ENCODE data around the gene TF.
"Not testable (repeated sequence)": the region's sequence is repeated elsewhere in the genome, so short reads cannot be mapped to it uniquely, and the experiment has no call there.

TF gene

GRCh38 chr3:133763797-133764683 lies 17.8 kb downstream of the TF start:
- in situ Hi-C loops (cut with MboI; ENCODE audit: low sequenced_read_pairs), result no loop called here
- no peaks in the 10 kb centered on the region for H3K9me3 ChIP-seq
- no peaks in the 10 kb centered on the region for H3K27me3 ChIP-seq (ENCODE audit: low read depth)
- H3K4me1 ChIP-seq, result no peaks in the 10 kb centered on the region
- no peaks in the 10 kb centered on the region for H3K36me3 ChIP-seq (replicated peaks)
- DNase-seq (ENCODE audit: low spot score in 2 of 2), result no peak
- no peak overlapping the region for H3K4me3 ChIP-seq

GRCh38 chr3:133765256-133765655 lies 19.1 kb downstream of the TF start:
- in situ Hi-C loops (cut with MboI; ENCODE audit: low sequenced_read_pairs), result no loop called here
- no peaks in the 10 kb centered on the region for H3K27me3 ChIP-seq (ENCODE audit: low read depth)
- no peak overlapping the region for H3K4me3 ChIP-seq
- H3K9me3 ChIP-seq, result no peaks in the 10 kb centered on the region
- H3K36me3 ChIP-seq (replicated peaks), result no peaks in the 10 kb centered on the region
- H3K4me1 ChIP-seq, result no peaks in the 10 kb centered on the region
- no peak for DNase-seq (ENCODE audit: low spot score in 2 of 2)

- in situ Hi-C loops (cut with MboI; ENCODE audit: low sequenced_read_pairs), result no loop called here
These were observed 21.4 kb downstream of the TF start for GRCh38 chr3:133767607-133768006.

GRCh38 chr3:133769536-133769935 lies 23.3 kb downstream of the TF start:
- Histone ChIP-seq H3K4me1 (no peaks in the 10 kb centered on the region), H3K4me3 (no peak overlapping the region), H3K36me3 (replicated peaks) (no peaks in the 10 kb centered on the region), H3K9me3 (no peaks in the 10 kb centered on the region), H3K27me3 (ENCODE audit: low read depth) (no peaks in the 10 kb centered on the region)
- in situ Hi-C loops (cut with MboI; ENCODE audit: low sequenced_read_pairs), result no loop called here
- DNase-seq (ENCODE audit: low spot score in 2 of 2), result no peak

More at GRCh38 chr3:133767607-133768006, 21.4 kb downstream of the TF start:
- H3K36me3 ChIP-seq (replicated peaks), result no peaks in the 10 kb centered on the region
- DNase-seq (ENCODE audit: low spot score in 2 of 2), result no peak
- H3K9me3 ChIP-seq, result no peaks in the 10 kb centered on the region
- no peak overlapping the region for H3K4me3 ChIP-seq
- H3K27me3 ChIP-seq (ENCODE audit: low read depth), result no peaks in the 10 kb centered on the region
- H3K4me1 ChIP-seq, result no peaks in the 10 kb centered on the region

GRCh38 chr3:133773732-133774131 lies 27.5 kb downstream of the TF start:
- H3K36me3 ChIP-seq (replicated peaks), result no peaks in the 10 kb centered on the region
- no peak for DNase-seq (ENCODE audit: low spot score in 2 of 2)
- in situ Hi-C loops (cut with MboI; ENCODE audit: low sequenced_read_pairs), result no loop called here
- no peaks in the 10 kb centered on the region for H3K27me3 ChIP-seq (ENCODE audit: low read depth)
- no peaks in the 10 kb centered on the region for H3K9me3 ChIP-seq
- no peaks in the 10 kb centered on the region for H3K4me1 ChIP-seq
- no peak overlapping the region for H3K4me3 ChIP-seq

- no peak overlapping the region for H3K4me3 ChIP-seq
- no peak for DNase-seq (ENCODE audit: low spot score in 2 of 2)
- no peaks in the 10 kb centered on the region for H3K4me1 ChIP-seq
- H3K36me3 ChIP-seq (replicated peaks), result no peaks in the 10 kb centered on the region
- no peaks in the 10 kb centered on the region for H3K9me3 ChIP-seq
- no peaks in the 10 kb centered on the region for H3K27me3 ChIP-seq (ENCODE audit: low read depth)
- in situ Hi-C loops (cut with MboI; ENCODE audit: low sequenced_read_pairs), result no loop called here
These were observed 29.1 kb downstream of the TF start for GRCh38 chr3:133775309-133775708.

- in situ Hi-C loops (cut with MboI; ENCODE audit: low sequenced_read_pairs), result no loop called here
- H3K4me1 ChIP-seq, result no peaks in the 10 kb centered on the region
- H3K27me3 ChIP-seq (ENCODE audit: low read depth), result no peaks in the 10 kb centered on the region
- DNase-seq (ENCODE audit: low spot score in 2 of 2), result no peak
- no peak overlapping the region for H3K4me3 ChIP-seq
- H3K9me3 ChIP-seq, result no peaks in the 10 kb centered on the region
- H3K36me3 ChIP-seq (replicated peaks), result no peaks in the 10 kb centered on the region
These were observed 29.6 kb downstream of the TF start for GRCh38 chr3:133775835-133776234.

- no peak overlapping the region for H3K4me3 ChIP-seq
- no peaks in the 10 kb centered on the region for H3K9me3 ChIP-seq
- no peaks in the 10 kb centered on the region for H3K27me3 ChIP-seq (ENCODE audit: low read depth)
- H3K36me3 ChIP-seq (replicated peaks), result no peaks in the 10 kb centered on the region
- no peaks in the 10 kb centered on the region for H3K4me1 ChIP-seq
- in situ Hi-C loops (cut with MboI; ENCODE audit: low sequenced_read_pairs), result no loop called here
- no peak for DNase-seq (ENCODE audit: low spot score in 2 of 2)
These were observed 30.7 kb downstream of the TF start for GRCh38 chr3:133776794-133777438.

- in situ Hi-C loops (cut with MboI; ENCODE audit: low sequenced_read_pairs), result no loop called here
- no peak overlapping the region for H3K4me3 ChIP-seq
- no peak for DNase-seq (ENCODE audit: low spot score in 2 of 2)
- no peaks in the 10 kb centered on the region for H3K9me3 ChIP-seq
- no peaks in the 10 kb centered on the region for H3K4me1 ChIP-seq
- H3K36me3 ChIP-seq (replicated peaks), result no peaks in the 10 kb centered on the region
- H3K27me3 ChIP-seq (ENCODE audit: low read depth), result no peaks in the 10 kb centered on the region
These were observed 31.8 kb downstream of the TF start for GRCh38 chr3:133777807-133778568.

- H3K36me3 ChIP-seq (replicated peaks), result no peaks in the 10 kb centered on the region
- DNase-seq (ENCODE audit: low spot score in 2 of 2), result no peak
- H3K4me3 ChIP-seq, result no peak overlapping the region
- no peaks in the 10 kb centered on the region for H3K4me1 ChIP-seq
- H3K9me3 ChIP-seq, result no peaks in the 10 kb centered on the region
- in situ Hi-C loops (cut with MboI; ENCODE audit: low sequenced_read_pairs), result no loop called here
- no peaks in the 10 kb centered on the region for H3K27me3 ChIP-seq (ENCODE audit: low read depth)
These were observed 33.5 kb downstream of the TF start for GRCh38 chr3:133779626-133780203.

- H3K27me3 ChIP-seq (ENCODE audit: low read depth); in situ Hi-C loops (cut with MboI; ENCODE audit: low sequenced_read_pairs): not testable (repeated sequence)
These were observed 34.6 kb downstream of the TF start for GRCh38 chr3:133780756-133781155.

GRCh38 chr3:133781570-133781969 lies 35.4 kb downstream of the TF start:
- H3K36me3 ChIP-seq (replicated peaks), result no peaks in the 10 kb centered on the region
- no peaks in the 10 kb centered on the region for H3K9me3 ChIP-seq
- DNase-seq (ENCODE audit: low spot score in 2 of 2), result no peak
- no peaks in the 10 kb centered on the region for H3K27me3 ChIP-seq (ENCODE audit: low read depth)
- no peaks in the 10 kb centered on the region for H3K4me1 ChIP-seq
- H3K4me3 ChIP-seq, result no peak overlapping the region
- in situ Hi-C loops (cut with MboI; ENCODE audit: low sequenced_read_pairs), result no loop called here

More at GRCh38 chr3:133780756-133781155, 34.6 kb downstream of the TF start:
- H3K4me3 ChIP-seq; H3K9me3 ChIP-seq; H3K36me3 ChIP-seq (replicated peaks); H3K4me1 ChIP-seq; DNase-seq (ENCODE audit: low spot score in 2 of 2): not testable (repeated sequence)

- no peaks in the 10 kb centered on the region for H3K4me1 ChIP-seq
- in situ Hi-C loops (cut with MboI; ENCODE audit: low sequenced_read_pairs), result no loop called here
- DNase-seq (ENCODE audit: low spot score in 2 of 2), result no peak
- H3K36me3 ChIP-seq (replicated peaks), result no peaks in the 10 kb centered on the region
- H3K9me3 ChIP-seq, result no peaks in the 10 kb centered on the region
- no peaks in the 10 kb centered on the region for H3K27me3 ChIP-seq (ENCODE audit: low read depth)
- H3K4me3 ChIP-seq, result no peak overlapping the region
These were observed 36.3 kb downstream of the TF start for GRCh38 chr3:133782454-133782853.
